Cerebellar cortex (tissue), 1 donor: ENCODE data around the gene EEIG2.
A peak's percentile ranks its signal among the peaks of the same experiment; 100 is the strongest.
"Not testable (repeated sequence)": the region's sequence is repeated elsewhere in the genome, so short reads cannot be mapped to it uniquely, and the experiment has no call there.

Experiments used
- DNase-seq: peaks from one replicate; pipeline ENCODE4 v3.0.0-alpha.2; 2015; ENCODE audit warnings: low spot score

EEIG2 gene

DNA sequence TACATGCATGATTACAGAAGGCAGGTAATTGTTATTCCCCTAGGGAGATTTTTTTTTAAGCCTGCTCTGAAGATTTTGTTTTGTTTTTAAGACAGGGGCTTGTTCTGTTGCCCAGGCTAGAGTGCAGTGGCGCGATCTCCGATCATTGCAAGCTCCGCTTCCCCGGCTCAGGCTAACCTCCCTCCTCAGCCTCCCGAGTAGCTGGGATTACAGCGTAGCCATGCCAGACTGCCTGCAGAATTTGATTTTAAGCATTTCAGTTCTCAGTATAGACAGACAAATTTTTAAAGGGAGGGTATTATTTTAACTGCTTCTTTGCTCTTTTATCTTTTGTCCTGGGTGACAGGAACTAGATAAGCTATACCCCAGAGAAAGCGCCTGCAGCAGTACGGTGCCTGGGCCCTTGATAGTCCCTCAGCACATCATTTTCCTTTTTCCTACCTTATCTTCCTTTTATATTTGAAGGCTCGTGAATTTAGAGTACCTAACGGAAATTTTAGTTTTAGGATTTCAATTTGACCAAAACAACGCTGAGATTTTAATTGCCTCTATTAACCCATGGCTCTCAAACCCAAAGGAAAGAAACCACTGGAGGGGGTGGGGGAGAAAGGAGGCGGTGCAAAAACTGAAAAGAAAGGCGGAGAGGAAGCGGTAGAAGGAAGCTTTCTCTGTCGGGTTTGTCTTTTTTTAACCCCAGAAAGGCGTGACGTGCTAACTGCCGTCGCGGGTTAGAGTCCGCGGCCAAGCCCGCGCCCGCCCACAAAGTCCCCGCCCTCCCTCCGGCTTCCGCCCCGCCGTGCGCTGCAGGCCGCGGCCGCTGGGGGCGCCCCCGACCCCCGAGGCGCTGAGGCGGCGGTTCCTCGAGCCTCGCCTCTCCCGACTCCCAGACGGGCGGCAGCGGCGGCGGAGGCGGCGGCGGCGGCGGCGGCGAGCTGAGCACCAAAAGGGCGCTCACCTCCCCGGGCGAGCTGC is at the start of gene EEIG2:
TSS of gene EEIG2 (plus strand) at position 886 of the 972 bp plus-strand sequence. CDS start 329 bp downstream, outside the sequence.
- DNase-seq, result peak; percentile 85

DNA sequence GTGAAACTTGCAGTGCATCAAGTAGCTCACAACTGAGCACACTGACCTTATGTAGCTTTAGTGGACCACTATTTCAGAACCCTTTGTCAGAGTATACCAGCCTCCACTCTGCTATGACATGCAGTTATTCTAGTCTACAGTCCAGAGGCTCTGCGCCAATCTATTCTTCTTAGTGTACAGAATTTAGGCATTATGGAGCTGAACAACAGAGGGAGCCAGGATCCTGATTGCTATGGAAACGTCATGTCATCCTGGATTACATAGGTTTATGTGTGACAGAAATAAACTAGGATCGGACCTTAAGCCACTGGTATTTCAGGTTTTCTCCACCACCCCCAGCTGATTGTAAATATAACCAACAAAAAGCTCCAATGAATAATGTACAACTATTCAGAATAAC is 48.1 kb upstream of the EEIG2 start:
- no peak for DNase-seq

DNA sequence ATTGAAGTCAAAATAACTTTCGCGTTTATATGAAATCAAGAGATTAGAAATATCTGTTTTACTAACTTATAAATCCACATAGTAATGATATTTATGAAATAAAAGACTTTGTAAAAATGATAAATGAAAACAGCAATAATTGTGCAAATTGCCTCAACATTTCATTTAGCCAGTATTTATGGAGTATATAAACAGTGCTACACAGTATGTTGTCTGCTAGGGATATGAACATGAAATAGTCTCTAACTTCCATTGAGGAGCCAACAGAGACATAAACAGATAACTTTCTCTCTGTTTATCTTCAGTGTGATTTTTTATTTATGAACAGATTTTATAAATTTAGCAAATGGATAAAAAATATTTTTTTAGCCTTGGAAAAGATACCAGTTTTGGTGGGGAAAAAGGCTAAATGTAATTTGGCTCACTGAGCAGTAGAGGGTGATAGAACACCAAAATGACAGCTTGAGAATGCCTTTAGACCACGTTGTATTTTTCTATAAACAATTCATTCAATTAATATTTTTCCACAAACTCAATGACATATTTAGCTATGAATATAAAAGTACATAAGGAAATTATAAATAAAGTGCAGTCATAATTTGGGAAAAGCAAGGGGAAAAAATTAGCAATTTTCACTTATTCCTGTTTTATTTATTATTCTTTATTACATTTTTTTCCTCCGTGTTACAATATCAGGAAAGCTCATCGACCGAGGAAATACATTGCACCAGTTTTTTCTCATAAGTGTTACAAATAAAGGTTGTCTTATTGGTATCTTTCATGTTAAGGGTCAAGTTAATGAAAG is 47.5 kb upstream of the EEIG2 start:
- peak; percentile 56 for DNase-seq

DNA sequence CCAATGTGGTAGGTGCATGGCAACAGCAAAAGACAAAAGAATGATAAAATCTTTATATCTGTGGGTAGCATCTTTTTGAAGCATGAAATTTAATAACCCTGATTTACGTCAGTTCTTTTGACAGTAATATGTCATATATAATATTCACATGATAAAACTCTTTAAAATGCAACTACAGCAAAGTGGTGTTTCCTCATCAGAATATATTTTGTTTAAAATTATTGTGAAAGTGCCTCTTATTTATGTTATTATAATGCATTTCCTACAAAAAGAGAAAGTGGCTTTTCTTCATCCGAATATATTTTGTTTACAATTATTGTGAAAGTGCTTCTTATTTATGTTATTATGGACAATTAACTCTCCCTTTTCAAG is 46.9 kb upstream of the EEIG2 start:
- no peak for DNase-seq

DNA sequence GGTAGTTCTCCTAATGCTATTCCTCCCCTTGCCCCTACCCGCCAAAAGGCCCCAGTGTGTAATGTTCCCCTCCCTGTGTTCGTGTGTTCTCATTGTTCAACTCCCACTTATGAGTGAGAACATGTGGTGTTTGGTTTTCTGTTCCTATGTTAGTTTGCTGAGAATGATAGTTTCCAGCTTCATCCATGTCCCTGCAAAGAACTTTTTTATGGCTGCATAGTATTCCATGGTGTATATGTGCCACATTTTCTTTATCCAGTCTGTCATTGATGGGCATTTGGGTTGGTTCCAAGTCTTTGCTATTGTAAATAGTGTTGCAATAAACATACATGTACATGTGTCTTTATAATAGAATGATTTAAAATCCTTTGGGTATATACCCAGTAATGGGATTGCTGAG is 46.0 kb upstream of the EEIG2 start:
- not testable (repeated sequence) for DNase-seq

DNA sequence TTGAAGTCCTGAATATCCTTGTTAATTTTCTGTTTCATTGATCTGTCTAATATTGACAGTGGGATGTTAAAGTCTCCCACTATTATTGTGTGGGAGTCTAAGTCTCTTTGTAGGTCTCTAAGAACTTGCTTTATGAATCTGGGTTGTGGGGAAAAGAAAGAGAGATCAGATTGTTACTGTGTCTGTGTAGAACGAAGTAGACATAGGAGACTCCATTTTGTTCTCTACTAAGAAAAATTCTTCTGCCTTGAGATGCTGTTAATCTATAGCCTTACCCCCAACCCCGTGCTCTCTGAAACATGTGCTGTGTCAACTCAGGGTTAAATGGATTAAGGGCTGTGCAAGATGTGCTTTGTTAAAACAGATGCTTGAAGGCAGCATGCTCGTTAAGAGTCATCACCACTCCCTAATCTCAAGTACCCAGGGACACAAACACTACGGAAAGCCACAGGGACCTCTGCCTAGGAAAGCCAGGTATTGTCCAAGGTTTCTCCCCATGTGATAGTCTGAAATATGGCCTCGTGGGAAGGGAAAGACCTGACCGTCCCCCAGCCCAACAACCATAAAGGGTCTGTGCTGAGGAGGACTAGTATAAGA is 42.5 kb upstream of the EEIG2 start:
- not testable (repeated sequence) for DNase-seq

DNA sequence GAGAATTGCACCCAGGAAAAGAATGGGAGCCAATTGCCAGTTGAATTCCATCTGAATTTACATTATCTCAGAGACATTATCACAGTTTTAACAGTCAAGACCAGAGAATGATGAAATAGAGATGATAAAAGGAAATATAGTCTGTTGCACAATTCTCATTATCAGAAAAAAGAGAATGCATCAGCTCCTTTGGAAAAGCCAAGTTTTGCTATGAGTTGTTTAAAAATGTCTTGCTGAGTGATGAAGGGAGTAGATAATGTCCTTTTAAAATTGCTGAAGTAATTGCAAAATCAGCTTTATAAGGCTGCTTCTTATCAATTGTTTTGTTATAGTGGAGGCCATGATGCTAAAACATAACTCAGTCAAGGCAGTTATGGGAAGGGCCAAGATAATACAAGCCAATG is 37.9 kb upstream of the EEIG2 start:
- DNase-seq, result no peak

DNA sequence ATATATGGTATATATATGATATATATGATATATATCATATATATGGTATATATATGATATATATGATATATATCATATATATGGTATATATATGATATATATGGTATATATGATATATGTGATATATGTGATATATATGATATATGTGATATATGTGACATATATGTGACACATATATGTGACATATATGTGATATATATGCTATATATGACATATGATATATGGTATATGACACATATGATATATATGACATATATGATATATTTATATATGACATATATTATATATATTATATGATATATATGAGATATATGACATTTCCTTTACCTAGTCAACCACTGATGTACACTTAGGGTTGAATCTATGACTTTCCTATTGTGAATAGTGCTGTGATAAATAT is 36.1 kb upstream of the EEIG2 start:
- DNase-seq, result no peak

DNA sequence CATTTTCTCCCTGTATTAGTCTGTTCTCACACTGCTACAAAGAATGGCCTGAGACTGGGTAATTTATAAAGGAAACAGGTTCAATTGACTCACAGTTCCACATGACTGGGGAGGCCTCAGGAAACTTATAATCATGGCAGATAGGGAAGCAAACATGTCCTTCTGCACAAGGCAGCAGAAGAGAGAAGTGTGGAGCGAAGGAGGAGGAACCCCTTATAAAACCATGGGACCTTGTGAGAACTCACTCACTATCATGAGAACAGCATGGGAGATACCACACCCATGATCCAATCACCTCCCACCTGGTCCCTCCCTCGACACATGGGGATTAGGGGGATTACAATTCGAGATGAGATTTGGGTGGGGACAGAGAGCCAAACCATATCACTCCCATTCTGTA is 35.2 kb upstream of the EEIG2 start:
- DNase-seq, result no peak

DNA sequence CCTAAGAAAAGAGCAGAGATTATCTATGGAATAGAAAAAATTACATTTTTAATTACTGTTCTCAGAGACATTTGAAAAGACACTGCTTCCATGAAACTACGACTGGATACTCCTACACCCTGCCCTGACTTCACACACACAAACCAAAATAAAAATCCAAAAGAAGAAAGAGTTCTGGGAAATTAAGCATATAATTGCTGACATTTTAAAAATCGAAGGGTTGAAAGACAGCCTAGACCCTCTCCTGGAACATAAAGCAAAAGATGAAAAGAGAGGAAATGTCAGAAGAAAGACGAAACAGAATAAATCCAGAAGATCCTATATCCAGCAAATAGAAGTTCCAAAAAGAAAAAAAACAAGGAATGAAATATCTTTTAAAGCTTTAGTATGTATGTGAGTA is 32.8 kb upstream of the EEIG2 start:
- no peak for DNase-seq

DNA sequence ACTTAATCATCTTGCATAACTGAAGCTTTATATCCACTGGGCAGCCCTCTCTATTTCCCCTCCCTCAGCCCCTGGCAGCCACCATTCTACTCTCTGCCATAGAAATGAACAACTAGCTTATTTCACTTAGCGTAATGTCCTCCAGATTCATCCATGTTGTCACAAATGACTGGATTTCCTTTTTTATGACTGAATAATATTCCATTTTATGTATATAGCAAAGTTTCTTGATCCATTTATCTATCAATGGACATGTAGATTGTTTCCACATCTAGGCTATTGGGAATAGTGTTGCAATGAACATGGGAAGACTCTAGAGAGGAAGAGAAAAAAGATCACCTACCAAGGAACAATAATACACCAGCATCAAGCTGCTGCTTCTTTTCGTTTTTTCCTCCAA is 32.1 kb upstream of the EEIG2 start:
- DNase-seq, result no peak

DNA sequence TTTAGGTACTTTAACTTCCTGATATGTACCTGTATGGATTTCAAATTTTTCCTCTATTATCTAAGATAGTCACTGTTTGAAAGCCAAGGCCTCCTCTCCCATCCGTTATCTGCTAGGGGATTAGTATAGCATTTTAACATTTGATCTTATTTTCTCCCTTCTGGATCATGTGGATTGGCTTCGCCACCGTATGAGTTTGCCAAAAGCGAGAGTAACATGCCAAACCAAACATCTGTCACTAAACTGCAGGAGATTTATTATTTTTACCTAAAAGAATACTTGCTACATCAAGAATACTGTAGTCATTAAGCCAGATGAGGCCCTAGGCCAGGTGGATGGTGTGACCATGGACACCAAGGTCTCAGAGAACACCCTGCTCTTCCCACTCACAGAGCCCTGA is 28.5 kb upstream of the EEIG2 start:
- peak; percentile 24 for DNase-seq

DNA sequence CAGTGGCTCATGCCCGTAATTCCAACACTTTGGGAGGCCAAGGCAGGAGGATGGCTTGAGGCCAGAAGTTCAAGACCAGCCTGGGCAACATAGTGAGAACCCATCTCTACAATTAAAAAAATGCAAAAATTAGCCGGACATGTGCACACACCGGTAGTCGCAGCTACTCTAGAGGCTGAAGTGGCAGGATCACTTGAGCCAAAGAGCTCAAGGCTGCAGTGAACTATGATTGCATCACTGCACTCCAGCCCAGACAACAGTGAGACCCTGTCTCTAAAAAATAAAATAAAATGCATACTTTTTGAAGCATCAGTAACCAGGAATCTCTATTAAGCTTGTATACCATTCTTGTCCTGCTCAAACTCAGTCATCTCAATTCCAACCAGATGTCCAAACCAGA is 27.2 kb upstream of the EEIG2 start:
- no peak for DNase-seq

DNA sequence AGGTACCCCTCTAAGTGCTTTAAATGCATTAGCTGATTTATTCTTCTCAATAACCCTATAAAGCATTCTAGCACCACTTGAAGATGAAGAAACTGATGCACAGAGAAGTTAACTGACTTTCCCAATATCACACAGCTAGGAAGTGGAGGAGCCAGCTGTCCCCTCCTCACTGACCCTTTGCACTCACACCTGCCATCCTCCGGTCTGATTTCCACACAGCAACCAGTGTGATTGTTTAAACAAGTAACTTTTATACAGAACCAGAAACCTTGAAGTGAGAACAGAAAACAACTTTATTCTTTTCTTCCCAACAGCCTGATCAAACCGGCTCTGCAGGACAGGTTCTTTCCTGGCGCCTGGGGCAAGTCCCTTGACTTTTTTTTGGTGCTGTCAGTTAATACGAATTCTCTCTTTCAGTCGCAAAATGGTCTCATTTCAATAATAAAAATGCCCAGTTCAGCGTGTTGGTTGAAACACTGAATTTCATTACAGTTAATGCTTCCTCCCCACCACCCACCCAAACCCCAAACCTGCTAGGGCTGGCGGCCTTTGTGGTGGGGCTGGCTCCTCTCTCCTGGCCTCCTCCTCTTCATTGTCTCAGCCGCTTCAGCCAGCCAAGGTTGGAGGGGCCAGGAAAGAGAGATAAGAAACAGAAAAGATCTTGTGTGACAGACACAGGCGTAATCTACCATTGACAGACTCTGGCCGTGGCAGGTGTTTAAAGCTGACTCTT is 26.4 kb upstream of the EEIG2 start:
- no peak for DNase-seq

DNA sequence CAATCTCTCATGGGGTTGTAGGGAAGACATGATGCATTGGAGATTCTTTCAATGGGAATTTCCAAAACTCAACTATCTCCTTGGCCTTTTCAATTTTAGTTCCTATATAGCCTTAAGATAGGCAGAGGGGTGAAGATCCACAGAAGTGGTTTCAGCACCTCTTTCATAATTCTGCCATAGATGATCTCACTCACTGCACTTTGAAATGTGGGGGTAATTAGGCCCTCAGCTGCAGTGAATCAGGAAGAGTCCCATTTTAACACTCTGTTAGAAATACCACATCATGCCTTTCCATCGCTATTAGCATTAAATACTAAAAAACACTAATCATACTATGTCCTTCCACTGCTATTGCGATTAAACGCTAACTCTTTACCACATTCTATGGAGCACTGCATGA is 25.1 kb upstream of the EEIG2 start:
- DNase-seq, result no peak

DNA sequence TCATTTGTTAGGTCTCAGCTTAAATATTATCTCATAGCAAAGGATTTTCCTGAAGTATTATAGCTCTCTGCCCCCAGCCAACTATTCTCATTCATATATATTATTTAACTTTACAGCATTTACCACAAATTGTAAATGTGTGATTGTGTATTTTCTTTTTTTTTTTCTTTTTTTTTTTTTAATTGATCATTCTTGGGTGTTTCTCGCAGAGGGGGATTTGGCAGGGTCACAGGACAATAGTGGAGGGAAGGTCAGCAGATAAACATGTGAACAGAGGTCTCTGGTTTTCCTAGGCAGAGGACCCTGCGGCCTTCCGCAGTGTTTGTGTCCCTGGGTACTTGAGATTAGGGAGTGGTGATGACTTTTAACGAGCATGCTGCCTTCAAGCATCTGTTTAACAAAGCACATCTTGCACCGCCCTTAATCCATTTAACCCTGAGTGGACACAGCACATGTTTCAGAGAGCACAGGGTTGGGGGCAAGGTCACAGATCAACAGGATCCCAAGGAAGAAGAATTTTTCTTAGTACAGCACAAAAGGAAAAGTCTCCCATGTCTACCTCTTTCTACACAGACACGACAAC is 24.5 kb upstream of the EEIG2 start:
- not testable (repeated sequence) for DNase-seq

DNA sequence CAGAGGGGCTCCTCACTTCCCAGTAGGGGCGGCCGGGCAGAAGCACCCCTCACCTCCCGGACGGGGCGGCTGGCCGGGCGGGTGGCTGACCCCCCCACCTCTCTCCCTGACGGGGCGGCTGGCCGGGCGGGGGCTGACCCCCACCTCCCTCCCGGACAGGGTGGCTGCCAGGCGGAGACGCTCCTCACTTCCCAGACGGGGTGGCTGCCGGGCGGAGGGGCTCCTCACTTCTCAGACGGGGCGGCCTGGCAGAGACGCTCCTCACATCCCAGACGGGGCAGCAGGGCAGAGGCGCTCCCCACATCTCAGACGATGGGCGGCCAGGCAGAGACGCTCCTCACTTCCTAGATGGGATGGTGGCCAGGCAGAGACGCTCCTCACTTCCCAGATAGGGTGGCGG is 23.9 kb upstream of the EEIG2 start:
- DNase-seq, result not testable (repeated sequence)

DNA sequence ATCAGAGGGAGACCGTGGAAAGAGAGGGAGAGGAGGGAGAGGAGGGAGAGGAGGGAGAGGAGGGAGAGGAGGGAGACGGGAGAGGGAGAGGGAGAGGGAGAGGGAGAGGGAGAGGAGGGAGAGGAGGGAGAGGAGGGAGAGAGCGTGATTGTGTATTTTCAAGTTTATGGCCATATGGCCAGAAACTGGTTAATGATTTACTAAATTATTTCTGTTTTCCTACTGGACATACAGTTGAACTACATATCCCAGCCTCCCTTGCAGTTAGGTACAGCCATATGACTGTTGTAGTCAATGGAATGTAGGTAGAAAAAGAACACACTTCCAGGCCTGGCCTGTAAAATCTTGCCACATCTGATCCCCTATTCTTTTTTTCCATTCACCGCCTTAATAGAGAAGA is 23.1 kb upstream of the EEIG2 start:
- DNase-seq, result not testable (repeated sequence)

DNA sequence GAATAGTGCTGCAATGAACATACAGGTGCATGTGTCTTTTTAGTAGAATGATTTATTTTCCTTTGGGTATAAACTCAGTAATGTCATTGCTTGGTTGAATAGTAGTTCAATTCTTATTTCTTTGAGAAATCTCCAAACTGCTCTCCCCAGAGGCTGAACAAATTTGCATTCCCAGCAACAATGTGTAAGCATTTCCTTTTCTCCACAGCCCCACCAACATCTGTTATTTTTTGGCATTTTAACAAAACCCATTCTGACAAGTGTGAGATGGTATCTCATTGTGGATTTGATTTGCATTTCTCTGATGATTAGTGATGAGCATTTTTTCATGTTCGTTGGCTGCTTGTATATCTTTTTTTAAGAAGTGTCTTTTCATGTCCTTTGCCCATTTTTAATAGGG is 21.9 kb upstream of the EEIG2 start:
- DNase-seq, result no peak

DNA sequence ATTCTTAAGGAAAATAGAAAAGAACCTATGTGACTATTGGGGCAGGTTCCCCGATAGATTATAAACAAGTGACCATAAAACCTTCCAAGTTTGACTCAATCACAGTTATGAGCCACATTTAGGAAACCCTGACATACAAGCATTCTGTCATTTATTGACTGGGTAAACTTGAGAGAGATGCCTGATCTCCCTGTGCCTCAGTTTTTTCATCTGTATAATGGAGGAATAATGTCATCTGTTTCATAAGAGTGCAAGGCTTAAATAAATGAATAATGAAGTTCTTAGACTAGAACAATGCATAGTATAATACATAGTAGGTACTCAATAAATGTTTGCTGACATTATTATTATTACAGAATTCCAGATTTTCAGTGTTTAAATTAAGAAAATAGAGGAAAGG is 18.9 kb upstream of the EEIG2 start:
- DNase-seq, result no peak

DNA sequence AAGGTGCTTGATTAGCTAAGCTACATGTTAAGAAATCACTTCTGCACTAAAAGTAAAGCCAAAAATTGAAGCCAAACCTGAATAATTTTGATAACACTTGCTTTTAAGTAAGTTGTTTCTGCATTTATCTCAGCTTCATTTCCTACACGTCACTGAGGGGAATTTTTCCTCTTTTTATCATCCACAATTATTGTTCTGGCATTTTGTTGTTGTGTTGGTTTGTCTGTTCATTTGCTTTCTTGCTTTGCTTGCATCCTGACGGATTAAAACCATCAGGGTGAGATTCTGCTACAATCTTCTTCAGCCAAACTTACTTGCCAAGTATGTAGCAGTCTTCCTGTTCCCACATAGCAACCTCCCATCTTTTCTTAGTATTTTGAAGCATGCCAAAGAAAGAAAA is 18.0 kb upstream of the EEIG2 start:
- DNase-seq, result no peak

DNA sequence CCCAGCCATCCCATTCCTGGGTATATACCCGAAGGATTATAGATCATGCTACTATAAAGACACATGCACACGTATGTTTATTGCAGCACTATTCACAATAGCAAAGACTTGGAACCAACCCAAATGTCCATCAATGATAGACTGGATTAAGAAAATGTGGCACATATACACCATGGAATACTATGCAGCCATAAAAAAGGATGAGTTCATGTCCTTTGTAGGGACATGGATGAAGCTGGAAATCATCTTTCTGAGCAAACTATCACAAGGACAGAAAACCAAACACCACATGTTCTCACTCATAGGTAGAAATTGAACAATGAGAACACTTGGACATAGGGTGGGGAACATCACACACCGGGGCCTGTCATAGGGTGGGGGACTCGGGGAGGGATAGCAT is 12.4 kb upstream of the EEIG2 start:
- DNase-seq, result not testable (repeated sequence)
